ENCODE data around the gene DEGS1. TPM values are rescaled to one million over a fixed set of nuclear protein-coding genes. Genes with fewer than 3 reads are reported as not detected.

The DEGS1 gene
- total RNA-seq, 1 donor from 2014 or later, result 39.3 TPM

GRCh38 chr1:224213438-224214119 lies 30.5 kb downstream of the DEGS1 start:
- no peak for DNase-seq (ENCODE audit: low spot score)

DNA sequence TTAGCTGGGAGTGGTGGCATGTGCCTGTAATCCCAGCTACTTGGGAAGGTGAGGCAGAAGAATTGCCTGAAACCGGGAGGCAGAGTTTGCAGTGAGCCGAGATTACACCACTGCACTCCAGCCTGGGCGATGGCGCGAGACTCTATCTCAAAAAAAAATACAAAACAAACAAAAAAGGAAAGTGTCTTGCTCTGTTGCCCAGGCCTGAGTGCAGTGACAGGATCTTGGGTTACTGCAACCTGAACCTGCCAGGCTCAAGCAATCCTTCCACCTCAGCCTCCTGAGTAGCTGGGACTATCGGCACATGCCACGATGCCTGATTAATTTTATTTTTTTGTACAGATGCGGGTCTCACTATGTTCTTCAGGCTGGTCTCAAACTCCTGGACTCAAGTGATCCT lies 33.3 kb downstream of the DEGS1 start:
- DNase-seq (ENCODE audit: low spot score), result no peak

GRCh38 chr1:224217655-224218623 lies 34.9 kb downstream of the DEGS1 start:
- DNase-seq (ENCODE audit: low spot score), result no peak

- DNase-seq (ENCODE audit: low spot score), result no peak
These were observed 36.1 kb downstream of the DEGS1 start for GRCh38 chr1:224219011-224219611.

DNA sequence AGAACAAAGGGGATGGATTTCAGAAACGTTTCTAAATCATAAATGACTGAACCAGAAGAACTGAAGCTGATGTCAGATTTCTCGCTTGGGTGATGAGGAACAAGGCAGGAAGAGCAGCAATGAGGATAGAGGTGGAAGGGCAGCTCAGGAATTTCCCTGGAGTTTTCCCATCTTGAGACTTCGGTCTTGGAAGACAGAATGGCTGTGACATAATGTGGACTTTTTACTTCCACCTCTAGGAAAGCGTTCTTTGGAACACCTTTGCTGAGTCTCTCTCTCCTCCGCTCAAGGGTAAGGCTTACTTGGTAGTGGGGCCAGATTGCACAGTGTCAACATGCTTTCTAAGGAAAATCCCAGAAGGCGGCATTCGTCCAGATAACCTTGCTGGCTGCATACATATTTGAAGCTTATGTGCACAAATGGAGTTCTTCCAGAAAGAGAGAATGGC lies 36.6 kb downstream of the DEGS1 start:
- DNase-seq (ENCODE audit: low spot score), result no peak

DNA sequence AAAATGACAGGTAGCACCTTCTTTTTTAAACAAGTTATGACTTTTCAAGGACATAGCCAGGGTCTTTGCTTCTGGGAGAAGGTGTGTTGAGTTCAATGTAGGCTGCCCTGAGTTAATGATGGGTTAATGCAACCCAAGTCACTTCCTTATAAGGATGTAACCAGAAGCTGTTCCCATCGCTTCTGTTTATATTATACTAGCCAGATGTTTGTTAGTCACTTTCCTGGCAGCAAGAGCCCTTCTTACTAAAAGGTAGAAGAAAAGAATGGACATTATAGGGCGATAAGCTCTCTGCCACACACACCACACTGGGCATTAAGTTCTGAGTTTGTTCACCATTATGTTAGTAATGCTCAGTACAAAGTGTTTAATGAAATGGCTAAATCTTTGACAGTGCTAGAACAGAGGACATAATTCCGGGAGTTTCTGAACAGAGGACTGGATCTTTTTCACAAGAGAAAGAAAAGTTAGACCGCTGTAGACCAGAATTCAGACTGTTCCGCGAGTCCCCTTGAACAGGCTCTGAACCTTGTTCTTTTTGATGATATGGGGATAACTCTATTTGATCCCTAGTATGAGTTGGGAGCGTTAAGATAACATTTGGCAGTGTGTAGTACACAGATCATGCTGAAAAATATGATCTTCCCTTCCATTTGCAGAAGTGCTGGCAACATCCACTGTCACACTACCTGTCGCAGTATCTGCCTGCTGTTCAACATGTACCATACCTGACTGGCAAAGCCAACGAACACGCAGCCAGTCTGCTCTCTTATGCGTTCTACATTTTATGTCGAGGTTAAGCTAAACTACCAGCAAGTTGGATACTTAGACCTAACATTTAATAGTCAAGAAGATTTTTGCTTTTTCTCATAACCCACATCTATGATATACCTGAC lies 41.0 kb downstream of the DEGS1 start:
- no peak for DNase-seq (ENCODE audit: low spot score)

DNA sequence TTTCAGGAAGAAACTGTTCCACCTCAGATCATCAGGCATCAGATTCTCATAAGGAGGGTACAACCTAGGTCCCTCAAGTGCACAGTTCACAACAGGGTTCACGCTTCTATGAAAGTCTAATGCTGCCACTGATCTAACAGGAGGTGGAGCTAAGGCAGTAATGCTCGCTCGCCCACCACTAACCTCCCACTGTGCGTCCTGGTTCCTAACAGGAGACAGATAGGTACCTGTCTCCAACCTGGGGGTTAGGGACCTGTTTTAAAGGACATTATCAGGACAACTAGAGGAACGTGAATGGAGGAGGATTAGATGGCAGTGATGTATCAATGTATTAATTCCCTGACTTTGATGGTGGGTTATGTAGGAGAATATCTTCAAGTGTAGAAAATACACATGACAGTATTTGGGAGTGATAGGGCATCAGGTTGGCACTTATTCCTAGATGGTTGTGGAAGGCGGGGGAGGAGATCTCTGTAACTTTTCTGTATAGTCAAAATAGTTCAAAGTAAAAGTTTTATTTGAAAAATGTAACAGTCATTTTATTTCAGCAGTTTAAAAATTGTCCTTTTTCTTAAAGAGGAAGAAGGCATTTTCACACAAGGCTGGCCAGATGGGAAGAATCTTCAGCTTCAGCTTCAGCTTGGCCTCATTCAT lies 43.9 kb downstream of the DEGS1 start:
- DNase-seq (ENCODE audit: low spot score), result no peak

DNA sequence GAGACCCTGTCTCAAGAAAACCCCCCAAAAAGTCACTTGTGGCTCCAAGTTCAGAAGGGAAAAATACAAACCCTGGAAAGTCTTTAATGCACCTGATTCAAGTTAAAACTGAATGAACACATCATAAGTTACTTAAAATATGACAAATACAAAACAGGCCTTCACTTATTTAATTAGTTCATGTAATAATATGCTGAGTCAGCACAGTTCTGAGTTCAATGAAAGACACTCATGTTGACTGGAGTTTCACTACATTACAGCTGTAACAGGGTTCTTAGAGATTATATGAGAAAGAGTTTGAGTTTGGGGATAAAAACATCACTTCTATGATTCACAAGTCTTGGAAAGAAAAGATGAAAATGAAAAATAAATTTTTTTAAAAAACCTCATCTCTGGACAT lies 51.0 kb downstream of the DEGS1 start:
- DNase-seq (ENCODE audit: low spot score), result no peak

- no peak for DNase-seq (ENCODE audit: low spot score)
These were observed 52.9 kb downstream of the DEGS1 start for GRCh38 chr1:224235813-224236493.

DNA sequence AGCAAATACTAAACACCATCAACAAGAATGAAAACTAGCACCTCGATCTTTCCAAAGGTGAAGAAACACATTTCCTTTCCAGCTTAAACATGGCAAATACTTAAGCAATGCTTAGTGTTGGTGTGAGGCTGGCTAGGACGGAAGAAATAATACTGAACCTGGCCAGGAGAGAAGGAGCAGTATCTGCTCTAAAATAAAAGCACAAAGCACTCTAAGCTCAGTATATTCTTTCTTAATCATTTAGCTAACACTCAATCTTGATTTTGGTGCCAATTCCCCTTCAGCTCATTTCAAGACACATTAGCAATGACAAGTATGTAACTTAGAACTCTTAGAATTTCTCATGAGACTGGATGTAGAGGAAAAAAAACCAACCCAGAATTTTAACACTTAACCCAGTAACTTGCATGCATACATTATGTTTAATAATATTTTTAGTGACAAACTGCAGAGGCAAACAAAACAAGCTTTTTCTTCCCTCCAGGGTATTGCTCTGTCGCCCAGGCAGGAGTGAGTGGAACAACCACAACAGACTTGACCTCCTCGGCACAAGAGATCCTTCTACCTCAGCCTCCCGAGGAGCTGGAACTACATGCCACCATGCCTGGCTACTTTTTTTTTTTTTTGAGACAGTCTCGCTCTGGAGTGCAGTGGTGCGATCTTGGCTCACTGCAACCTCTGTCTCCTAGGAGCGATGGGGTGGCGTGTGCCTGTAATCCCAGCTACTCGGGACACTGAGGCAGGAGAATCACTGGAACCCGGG lies 54.3 kb downstream of the DEGS1 start:
- no peak for DNase-seq (ENCODE audit: low spot score)

- DNase-seq (ENCODE audit: low spot score), result no peak
These were observed 55.2 kb downstream of the DEGS1 start for GRCh38 chr1:224238212-224238611.

GRCh38 chr1:224238756-224239155 lies 55.7 kb downstream of the DEGS1 start:
- DNase-seq (ENCODE audit: low spot score), result no peak

Other genes starting within 250 kb of the DEGS1 start
- 29.6 TPM for gene FBXO28, start 69.1 kb upstream of the DEGS1 start, total RNA-seq
- 17.6 TPM for gene NVL, start 146.9 kb downstream of the DEGS1 start, total RNA-seq
- gene CNIH4, start 173.6 kb downstream of the DEGS1 start, total RNA-seq, result 40.8 TPM